HG02885 (cell line): ENCODE data around the gene SFI1.
"Not testable (repeated sequence)": the region's sequence is repeated elsewhere in the genome, so short reads cannot be mapped to it uniquely, and the experiment has no call there.

Experiments used
- ATAC-seq: cut with Tn5 transposase; IDR thresholded peaks from one replicate; pipeline ENCODE4 v1.9.1; 2021; ENCODE audit warnings: mild to moderate bottlenecking; ENCODE audit not compliant: unreplicated experiment, poor library complexity

Gene SFI1

DNA sequence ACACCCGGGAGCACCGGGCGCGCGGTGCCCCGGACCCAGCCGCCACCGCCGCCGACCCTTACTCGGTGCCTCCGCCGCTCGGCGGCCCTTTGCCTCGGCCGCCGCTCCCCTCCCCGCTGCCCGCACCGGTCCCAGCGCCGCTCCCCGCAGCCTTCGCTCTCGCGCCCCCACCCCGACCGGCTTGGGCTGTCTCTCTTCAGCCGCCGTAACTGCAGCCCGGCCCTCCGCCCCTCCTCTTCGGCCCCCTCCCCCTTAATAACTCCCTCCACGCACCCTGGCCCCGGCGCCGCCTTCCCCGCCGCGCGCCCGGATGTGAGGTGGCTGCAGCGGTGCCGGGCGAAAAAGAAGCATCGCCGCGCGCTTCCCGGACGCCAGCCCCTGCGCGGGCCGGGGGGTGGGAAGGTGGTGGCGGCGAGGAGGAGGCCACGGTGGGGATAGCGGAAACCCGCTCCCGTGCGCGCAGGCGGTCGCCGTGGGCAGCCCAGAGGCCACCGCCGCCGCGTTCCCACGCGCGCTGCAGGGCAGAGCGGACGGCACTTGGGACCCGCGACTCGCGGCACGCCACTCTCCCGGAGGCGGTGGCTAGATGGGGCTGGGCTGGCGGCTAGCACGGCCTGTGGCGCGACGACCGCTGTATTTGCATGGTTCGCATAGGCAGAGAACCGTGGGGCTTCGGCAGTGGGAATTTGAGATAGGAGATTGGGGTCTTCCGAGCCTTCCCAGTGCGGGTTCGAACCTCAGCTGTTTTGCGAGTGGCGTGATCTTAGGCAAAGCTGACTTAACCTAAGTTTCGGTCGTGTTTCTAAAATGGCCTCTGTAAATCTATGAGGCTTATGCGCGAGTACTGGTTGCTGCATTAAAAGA is 6.5 kb upstream of the SFI1 start, which contains the start of gene EIF4ENIF1:
TSS of gene EIF4ENIF1 (minus strand) at position 211 of the 864 bp plus-strand sequence. CDS start 1,124 bp downstream, outside the sequence.
- peak; percentile 47 for ATAC-seq

- ATAC-seq = peak; percentile 61
These were observed 5.8 kb upstream of the SFI1 start for GRCh38 chr22:31490496-31490925.

GRCh38 chr22:31491218-31491962 is 4.9 kb upstream of the SFI1 start:
- no peak for ATAC-seq

- ATAC-seq = no peak
These were observed 4.2 kb upstream of the SFI1 start for GRCh38 chr22:31492151-31492550.

DNA sequence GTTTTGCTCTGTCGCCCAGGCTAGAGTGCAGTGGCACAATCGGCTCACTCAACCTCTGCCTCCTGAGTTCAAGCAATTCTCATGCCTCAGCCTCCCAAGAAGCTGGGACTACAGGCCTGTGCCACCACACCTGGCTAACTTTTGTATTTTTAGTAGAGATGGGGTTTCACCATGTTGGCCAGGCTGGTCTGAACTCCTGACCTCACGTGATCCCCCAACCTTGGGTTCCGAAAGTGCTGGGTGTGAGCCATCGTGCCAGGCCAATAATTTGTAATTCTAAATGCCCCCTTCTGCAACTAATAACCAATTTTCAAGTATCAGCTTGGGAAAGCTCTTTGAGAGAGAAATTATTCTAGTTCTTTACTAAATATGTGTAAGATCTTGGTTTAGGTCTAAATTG is 3.0 kb upstream of the SFI1 start:
- ATAC-seq = not testable (repeated sequence)

GRCh38 chr22:31495343-31495742 is 993 bp upstream of the SFI1 start:
- no peak for ATAC-seq

GRCh38 chr22:31496735-31497146 is 405 bp downstream of the SFI1 start:
- ATAC-seq = peak; percentile 10

- ATAC-seq = no peak
These were observed 1.0 kb downstream of the SFI1 start for GRCh38 chr22:31497148-31497938.

DNA sequence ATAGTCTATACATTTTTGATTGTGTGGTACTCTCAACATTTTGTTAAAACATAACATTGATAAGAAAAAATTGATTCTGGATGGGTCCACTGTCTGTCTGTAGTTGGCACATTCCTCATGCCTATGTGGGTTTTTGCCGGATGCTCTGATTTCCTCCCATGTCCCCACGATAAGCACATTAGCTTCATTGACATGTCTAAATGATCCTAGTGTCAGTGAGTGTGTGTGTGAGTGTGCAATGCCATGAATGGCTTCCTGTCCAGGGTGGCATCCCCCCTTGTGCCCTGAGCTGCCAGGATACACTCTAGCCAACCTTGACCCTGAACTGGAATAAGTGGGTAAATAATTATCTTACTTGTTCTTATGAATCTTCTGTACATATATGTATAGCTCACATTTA is 5.4 kb downstream of the SFI1 start:
- ATAC-seq = no peak

DNA sequence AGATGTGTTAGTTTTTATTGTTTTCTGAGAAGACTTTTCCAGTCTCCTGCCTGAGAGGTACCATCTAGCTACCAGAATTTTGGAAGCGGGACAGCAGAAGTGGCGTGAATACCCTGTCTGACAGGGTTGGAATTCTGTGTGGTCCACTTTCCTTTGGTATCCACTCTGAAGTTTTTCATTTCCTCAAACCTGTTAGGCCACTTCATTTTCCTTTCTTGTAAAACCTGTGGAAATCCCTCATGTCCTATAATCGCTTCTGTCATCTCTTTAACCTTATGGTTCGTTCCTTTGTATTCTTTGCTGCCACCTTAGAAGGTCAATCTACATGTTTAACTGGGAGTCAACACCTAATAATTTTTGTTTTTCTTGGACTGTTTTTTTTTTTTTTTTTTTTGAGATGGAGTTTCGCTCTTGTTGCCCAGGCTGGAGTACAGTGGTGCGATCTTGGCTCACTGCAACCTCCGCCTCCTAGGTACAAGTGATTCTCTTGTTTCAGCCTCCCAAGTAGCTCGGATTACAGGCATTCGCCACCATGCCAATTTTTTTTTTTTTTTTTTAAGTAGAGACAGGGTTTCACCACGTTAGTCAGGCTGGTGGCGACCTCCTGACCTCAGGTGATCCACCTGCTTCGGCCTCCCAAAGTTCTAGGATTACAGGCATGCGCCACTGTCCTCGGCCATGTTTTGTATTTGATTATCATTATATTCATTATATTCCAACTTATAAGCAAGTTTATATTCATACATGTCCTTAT is 7.1 kb downstream of the SFI1 start:
- ATAC-seq = no peak

DNA sequence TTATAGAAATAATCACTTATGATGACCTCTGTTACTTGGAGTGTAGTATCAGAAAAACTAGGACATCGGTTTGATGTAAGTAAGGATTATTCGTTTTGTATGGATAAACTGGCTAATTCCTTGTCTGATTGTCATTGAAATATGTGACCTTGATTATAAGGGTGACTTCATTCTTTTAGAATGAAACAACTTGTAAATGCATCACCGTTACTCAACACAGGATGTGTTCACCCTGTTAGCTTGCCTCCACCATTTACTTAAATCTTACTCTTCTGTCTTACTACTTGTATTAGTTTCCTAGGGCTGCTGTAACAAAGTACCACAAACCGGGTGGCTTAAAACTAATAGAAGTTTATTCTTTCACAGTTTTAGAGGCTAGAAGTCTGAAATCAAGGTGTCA is 7.9 kb downstream of the SFI1 start:
- no peak for ATAC-seq

DNA sequence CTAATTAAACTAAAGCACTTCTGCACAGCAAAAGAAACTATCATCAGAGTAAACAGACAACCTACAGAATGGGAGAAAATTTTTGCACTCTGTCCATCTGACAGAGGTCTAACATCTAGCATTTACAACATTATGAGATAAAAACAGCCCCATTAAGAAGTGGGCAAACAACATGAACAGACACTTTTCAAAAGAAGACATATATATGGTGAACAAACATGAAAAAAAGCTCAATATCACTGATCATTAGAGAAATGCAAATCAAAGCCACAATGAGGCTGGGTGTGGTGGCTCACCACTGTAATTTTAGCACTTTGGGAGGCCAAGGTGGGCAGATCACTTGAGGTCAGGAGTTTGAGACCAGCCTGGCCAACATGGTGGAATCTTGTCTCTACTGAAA is 11.2 kb downstream of the SFI1 start:
- not testable (repeated sequence) for ATAC-seq

- no peak for ATAC-seq
These were observed 12.2 kb downstream of the SFI1 start for GRCh38 chr22:31508536-31508935.

DNA sequence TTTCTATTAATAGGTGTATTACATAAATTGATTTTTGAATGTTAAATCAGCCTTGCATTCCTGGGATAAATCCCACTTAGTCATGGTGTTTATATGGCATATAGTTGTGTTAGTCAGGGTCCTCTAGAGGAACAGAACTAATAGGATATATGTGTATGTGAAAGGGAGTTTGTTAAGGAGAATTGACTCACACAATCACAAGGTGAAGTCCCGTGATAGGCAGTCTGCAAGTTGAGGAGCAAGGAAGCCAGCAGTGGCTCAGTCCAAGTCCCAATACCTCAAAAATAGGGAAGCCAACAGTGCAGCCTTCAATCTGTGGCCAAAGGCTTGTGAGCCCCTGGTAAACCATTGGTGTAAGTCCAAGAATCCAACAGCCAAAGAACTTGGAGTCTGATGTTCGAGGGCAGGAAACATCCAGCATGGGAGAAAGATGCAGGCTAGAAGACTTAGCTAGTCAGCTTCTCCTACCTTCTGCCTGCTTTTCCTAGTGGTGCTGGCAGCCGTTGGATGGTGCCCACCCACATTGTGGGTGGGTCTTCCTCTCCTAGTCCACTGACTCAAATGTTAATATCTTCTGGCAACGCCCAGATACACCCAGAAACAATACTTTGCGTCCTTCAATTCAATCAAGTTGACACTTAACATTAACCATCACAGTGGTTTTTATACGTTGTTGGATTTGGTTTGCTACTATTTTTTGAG is 12.9 kb downstream of the SFI1 start:
- no peak for ATAC-seq

GRCh38 chr22:31520051-31520450 is 23.7 kb downstream of the SFI1 start:
- ATAC-seq = no peak

GRCh38 chr22:31524132-31524531 is 27.8 kb downstream of the SFI1 start:
- ATAC-seq = not testable (repeated sequence)

DNA sequence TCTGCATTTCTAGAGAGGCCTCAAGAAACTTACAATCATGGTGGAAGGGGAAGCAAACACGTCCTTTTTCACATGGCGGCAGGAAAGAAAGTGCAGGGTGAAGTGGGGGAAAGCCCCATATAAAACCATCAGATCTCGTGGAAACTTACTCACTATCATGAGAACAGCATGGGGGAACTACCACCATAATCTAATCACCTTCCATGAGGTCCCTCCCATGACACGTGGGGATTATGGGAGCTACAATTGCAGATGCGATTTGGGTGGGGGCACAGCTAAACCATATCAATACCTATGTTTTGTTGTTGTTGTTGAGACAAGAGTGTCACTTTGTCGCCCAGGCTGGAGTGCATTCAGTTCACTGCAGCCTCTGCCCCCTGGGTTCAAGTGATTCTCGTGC is 29.9 kb downstream of the SFI1 start:
- ATAC-seq = no peak

DNA sequence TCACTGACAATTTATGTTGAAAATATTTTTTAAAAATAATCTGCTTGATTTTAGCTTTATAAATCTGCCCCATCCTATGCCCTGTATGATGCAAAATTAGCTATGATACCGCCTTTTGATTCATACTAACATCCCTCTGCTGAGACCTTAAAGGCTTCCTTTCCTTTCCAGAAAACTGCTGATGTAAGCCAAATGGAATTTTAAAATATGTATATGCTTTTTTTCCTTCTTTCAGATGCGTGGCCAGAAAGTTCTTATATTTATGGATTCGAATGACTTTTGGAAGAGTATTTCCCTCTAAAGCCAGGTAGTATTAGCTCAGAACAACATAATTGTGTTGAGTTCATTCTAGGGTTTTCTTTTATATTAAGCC is 34.5 kb downstream of the SFI1 start:
- no peak for ATAC-seq

DNA sequence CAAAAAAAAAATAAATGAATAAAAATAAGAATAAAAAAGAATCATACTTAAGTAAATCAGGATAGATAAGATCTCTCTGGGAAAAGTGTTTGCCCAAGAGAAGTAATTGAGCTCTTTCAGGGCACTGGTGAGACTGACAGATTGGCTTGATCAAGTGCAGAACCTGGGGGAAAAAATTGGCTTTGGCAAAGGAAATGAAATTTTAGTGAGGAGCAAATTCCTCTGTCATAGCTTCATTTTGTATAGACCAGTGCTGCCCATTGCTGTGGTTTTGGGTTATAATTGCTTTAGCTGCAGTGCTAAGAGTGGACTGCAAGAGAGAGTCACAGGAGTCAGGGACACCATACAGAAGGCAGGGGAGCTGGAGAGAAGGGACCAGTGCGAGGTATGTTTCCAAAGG is 35.7 kb downstream of the SFI1 start:
- ATAC-seq = no peak
